GM21786 (cell line): ENCODE results near the gene IQGAP2.

ENCODE experiments used
- ATAC-seq: cut with Tn5 transposase; IDR thresholded peaks from one replicate; pipeline ENCODE4 v1.9.1; 2021; ENCODE audit not compliant: unreplicated experiment

The IQGAP2 gene

DNA sequence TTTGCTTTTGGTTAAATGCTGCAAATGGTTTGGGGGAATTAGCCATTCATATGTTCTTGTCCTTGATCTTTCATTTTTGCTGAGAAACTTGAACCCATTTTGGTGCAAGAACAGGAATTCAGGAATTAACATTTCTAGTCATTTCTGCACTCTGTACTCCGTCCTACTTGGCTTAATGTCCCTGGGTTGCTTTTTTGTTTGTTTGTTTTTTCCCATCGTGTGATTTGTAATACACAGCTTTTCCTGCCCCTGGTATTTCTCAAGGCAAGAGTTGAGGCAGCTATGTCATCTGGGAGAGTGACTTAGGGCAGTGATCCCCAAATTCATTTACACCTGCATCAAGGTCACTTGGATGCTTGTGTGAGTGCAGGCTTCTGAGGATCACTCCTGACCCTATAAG lies 71.3 kb downstream of the IQGAP2 start:
- no peak for ATAC-seq

DNA sequence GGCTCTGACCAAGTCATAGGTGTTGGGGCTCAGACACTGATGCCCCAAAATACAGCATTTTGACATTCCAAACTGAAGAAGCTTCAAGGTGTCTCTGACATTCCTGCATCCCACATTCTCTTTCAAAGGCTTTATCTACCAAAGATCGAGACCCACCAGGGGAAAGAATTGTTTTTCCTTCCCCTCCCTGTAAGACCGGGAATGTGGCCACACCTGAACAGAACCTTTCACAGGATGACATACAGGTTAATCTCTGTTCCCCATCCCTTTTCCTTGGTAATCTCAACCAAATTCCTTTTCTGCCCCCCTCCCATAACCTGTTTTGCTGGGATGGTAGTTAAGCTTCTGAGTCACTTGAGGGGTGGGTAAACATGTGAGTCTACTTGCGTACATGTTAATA lies 72.3 kb downstream of the IQGAP2 start:
- no peak for ATAC-seq

DNA sequence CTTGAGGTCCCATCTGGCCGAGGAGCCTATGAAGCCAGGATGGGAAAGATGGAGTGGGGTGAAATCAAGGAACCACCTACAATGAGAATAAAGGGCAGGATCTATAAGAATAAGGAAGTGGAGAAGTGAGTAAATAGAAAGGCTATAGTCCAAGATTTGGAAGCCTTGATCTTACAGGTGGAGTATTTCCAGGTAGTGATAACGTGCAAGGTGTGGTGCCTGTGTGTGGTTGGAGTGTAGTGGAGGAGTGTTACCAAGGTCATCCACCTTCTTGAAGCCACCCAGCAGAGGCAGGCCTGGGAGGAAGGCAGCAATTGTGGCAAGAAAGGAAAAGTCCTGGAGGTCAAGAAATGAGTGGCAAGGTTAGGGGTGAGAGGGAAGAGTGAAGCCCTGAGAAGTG lies 72.9 kb downstream of the IQGAP2 start:
- no peak for ATAC-seq

DNA sequence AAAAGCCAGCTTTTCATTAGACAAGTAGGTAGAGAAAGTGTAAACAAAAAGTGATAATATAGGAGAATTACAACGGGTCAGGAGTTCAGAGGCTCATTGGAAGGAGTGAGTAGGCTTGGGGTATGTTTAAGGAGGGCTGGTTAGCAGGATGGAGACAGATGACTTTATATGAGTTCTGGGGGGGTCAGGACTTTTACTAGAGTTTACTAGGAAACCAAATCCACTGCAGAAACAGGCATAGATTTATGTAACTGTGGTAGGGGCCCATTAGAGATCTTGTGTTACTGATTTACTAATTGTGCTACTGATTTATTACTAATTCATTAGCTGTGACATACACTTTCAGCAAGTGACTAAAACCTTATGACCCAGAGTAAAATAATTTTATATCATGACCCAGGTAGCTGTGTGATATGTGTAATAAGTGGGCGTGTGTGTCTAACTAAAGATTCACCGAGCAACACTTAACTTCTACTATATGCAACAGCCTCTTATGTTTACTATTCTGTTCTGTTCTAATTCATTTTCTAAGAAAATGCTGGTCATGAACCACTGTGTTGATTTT lies 73.5 kb downstream of the IQGAP2 start:
- ATAC-seq: no peak

DNA sequence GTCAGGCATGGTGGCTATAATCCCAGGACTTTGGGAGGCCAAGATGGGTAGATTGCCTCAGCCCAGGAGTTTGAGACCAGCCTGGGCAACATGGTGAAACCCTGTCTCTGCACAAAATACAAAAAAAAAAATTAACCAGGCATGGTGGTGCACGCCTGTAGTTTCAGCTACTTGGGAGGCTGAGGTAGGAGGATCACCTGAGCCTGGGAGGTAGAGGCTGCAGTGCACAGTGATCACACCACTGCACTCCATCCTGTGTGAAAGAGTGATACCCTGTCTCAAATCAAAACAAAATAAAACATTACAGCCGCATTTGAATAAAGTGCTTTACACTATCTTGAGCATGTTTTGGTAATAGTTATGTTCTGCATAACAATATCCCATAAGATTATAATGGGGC lies 74.0 kb downstream of the IQGAP2 start:
- ATAC-seq: no peak

DNA sequence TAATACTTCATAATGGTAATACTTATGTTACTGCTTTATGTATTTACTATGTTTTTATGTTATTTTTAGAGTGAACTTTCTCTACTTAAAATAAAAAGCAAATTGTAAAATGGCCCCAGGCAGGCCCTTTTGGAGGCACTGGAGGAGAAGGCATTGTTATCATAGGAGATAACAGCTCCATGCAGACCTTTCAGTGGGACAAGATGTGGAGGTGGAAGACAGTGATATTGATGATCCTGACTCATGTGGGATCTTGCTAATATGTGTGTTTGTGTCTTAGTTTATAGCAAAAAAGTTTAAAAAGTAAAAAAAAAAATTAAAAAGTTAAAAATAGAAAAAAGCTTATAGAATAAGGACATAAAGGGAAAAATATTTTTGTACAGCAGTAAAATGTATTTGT lies 74.5 kb downstream of the IQGAP2 start:
- no peak for ATAC-seq

DNA sequence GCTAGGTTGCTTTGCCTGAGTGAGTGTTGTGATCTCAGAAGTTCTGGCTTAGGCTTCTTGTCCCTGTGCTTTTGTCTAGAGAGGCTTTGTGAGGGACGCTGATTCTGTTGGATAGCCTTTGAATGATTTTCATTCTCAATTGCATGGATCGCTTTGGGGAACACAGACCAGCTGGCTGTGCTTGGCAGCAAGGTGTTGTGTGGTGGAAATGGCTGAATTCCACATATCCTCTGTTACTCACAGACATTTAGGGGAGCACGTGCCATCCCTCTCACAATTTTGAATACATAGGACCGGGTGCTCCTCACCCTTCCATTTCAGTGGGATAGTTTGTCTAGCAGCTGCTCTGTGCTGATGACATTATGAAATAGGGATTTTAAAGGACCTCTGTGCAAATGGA lies 76.2 kb downstream of the IQGAP2 start:
- ATAC-seq: no peak

DNA sequence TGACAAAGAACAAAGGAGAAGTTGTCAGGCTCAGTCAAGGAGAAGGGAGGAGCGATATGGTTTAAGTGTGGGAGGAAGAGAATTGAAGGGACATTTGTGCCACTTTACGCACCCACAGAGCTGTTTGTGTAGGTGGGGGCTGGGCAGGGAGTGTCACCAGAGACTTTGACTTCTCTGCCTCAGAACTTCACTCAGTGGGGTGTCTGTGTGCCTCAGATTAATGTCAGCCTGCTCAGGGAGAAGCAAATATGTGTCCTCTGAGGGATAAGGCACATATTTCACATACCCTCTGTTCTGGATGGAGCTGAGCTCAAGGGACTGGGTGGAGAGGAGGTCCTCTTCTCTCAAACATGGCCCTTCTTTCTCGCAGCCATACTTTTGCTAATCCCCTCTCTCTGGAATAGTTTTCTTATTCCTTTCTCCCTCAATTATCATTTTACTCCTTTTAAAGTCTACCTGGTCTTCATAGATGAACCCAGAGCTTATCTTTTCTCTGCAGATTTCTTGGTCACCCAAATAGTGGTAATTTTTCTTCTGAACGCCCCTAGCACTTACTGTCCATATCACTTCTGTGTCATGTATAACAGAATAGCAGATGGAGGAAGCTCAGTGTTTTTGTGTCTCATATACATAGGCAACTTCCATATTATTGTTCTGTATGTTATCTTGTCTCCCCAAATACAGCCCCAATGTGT lies 77.0 kb downstream of the IQGAP2 start:
- ATAC-seq: no peak

DNA sequence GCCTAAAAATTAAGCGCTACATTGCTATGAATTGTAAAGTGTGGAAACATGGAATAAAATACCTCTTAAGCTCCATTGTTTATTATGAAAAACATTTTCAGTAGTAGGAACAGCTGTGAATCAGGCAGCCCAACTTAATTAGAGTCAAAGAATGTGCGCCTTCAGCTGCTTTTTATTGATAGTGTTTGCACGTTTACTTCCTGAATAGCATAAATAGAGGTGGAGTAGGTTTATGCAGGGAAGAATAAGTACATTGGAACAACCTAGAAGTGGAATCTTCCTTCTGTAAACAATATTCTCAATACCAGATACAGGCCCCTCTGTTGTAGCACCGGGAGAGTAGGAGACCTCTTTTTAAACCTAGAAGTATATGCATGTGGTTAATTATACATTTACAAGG lies 79.9 kb downstream of the IQGAP2 start:
- ATAC-seq: no peak

DNA sequence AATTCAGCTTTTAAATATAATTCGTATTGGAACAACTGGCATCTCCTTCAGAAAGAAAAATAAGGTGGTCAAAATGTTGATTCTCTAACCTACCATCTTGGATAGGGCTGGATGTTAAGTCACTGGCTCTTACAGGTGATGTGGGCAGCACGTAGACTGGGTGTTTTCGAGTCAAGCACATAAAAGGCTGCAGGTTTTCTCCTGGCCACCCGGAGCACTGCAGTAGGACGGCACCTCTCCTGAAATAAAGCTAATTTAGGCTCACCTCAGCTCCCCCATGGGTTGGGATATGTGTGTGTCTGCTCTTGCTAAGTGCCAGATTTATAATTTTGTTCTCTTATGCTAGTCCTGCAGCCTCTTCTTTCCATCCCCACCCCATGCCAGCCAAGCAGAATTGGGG lies 80.3 kb downstream of the IQGAP2 start:
- ATAC-seq: no peak

DNA sequence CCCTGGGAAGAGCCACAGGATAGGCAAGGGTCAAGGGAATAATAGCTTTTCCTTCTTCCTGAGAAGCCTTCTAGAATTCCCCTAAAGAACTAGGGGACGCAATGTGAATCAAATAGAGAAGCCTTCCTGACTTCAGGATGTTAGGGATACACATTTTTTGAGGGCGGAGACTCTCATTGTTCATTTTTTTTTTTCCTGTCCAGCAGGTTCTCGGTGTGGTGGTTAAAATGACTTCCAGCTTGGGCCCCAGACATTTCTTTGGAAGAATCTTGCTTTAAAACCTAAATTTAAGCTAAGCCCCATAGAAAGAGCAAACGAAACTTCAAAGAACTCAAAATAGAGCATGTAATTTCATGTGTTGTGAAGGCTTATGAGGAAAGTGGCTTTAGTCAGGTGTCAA lies 80.8 kb downstream of the IQGAP2 start:
- ATAC-seq: no peak

DNA sequence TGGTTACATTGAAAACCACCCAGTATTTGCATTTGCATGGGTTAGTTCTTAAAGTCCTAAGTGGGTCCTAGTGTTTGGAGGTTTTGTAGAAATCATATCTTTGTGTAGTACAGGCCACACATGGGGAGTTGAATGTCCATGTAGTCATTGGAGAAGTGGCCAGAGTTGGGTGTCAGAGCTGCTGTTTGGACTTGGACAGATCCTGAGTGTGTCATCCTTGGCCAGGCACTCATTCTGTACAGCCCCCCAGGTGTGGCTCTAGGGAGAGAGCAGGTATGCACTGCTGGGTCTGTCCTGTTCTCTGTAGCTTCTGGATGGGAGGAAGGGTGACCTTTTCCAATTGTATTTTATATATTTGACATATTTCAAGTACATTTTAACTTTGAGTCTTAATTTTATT lies 82.4 kb downstream of the IQGAP2 start:
- ATAC-seq: no peak

DNA sequence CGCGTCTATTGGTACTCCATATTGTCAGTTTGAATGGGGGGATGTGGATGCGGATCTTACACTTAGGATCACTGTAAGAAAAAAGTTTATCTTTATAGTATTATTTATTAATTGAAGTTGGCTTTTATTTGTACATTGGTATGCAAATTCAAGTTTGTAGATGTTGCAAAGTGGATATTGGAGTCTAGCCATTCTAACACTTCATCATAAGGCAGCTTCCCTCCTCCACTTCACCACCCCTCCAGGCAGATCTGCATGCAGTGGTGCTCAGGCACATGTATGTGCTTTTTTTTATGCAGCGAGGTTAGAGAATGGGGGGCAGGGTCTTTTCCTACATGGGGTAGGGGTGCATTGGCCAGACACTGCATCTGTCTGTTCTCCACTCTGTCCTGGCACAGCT lies 84.3 kb downstream of the IQGAP2 start:
- no peak for ATAC-seq

DNA sequence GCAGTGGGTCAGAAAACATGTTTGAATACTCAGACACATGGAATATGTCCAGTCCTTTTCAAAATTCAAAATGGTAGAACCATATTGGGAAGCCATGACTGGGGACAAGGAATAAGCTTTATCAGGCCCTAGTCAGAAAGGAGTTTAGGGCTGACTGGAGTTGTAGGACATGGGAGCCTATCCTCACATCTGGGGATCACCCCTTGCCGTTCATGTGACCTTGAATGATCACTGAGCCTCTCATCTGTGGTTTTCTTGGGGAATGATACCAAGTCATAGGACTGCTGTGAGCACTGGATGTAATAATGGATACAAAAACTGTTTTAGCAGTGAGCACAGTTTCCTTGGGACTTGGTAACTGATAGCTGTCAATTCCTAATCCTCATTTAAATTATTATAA lies 84.7 kb downstream of the IQGAP2 start:
- no peak for ATAC-seq

DNA sequence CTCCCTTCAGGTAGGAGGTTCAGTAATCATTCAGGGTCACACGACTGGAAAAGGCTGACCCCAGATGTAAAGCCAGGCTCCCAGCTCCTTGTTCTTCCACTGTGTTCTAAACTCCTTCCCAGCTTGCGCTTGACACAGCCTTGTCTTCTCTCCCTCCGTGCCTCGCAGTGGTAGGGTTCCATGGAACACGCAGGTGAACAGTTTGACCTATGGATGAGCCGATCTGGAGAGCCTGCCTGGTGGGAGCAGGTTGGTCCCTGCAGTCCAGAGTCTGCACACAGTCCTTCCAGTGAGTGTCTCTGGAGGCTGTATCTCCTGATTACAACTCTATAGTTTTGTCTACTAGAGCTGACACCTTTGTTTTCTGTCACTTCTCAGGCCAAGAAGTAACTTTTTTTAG lies 85.9 kb downstream of the IQGAP2 start:
- ATAC-seq: no peak

DNA sequence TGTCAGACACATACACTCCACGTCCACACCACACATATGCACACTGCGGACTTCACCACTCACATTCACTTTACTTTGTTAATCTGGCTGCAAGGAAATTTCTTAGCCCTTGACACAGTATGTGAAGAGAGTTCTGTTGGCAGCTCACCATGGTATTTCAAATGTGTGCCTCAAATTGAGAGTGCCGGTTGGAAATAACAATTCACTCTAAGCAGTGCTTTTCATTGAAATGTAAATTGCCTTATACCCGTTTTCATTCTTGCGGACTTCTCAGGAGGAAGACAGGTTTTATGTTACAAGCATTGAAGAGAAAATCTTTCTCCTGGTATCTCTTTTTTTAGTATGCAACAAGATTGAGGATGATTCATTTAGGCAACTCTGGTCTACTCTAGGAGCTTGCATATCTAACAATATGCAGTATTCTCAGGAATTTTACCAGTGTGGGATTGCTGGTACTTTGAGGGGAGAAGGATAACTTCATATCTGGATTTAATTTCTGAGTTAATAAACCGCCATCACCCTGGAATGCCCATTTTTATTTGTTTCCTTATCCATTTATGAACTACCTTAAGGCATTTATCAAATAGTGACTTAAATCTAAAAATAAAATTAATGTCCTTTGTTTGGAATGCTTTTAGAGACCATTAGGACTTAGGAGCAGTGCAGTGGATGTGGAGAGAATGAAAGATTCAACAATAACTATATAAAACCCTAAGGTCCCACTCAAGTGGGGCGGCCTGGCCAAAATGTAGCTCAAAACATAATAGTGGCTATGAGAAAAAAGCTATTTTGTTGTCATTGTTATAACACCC lies 87.0 kb downstream of the IQGAP2 start:
- ATAC-seq: no peak

DNA sequence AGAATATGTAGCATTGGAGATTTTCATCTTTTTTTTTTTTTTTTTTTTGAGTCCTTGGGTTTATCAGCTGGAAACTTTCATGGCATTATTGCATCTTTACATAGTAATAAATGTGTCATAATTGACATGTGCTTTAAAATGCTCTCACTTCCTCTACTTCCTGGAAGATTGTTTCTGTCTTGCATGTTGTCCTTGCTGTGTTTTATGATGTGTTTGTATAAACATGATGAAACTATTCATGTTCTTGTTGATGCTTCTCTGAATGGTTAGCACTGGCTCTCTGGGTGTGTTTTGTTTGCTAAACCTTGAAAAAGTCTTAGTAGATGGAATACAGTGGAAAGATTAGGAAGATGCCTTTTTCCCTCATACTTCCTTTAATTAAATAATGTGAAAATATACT lies 87.9 kb downstream of the IQGAP2 start:
- no peak for ATAC-seq

DNA sequence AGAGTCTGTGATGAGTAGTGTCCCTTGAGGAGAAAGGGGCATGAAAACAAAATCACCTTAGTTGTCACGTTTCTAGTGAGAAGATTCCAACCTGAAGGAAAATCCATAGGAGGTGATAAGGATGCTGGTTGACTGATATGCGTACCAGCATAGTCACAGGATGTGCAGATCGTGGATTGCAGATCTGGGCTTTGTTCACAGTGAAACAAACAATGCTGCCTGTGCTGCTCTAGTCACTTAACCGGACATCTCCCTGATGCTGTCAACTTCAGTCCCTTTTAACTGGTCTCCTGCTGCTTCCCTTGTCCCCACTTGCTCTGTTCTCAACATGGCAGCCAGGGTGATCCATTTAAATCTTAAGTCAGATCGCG lies 89.7 kb downstream of the IQGAP2 start:
- no peak for ATAC-seq

DNA sequence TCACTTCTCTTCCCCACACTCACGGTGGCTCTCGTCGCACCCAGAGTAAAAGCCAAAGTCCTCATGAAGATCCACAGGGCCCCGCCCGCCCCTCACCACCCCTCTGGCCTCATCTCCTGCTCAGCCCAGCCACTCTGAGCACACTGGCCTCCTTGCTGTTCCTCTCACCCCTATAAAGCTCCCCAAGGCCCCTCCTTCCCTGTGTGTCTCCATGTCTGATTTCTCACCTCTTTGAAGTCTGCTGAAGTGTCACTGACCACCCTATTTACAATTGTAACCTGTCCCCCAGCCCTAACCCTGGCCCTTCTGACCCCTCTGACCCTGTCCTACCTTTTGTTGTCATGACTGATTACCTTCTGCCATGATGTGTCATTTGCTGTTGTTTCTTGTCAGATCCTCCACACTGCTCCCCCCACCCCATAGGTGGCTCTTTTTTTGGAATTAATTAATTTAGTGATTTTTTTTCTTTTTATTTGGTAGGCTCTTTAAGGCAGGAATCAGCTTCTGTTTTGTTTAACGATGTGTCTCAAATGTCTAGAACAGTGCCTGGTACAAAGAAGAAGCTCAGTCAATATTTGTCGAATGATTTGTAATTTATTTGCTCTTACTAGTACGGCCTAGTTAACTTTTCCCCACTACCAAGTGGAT lies 90.2 kb downstream of the IQGAP2 start:
- ATAC-seq: no peak

DNA sequence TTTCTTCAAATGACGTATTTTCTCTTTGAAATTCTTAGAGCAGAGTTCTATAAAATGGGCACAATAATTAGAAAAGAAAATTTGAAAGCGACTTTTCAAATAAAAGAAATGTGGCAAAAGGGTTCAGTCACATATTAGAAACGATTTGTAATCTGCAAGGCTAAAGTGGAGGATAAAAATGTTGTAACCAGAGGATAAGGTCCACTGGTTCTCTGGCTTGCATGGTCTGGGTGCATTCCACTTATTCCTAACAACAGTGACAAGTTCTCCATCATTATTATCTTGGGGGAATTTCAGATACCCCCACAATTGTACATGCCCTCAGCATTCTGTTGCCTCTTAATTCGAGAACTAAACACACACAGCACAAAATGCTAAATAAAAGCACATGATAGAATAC lies 91.1 kb downstream of the IQGAP2 start:
- ATAC-seq: no peak

DNA sequence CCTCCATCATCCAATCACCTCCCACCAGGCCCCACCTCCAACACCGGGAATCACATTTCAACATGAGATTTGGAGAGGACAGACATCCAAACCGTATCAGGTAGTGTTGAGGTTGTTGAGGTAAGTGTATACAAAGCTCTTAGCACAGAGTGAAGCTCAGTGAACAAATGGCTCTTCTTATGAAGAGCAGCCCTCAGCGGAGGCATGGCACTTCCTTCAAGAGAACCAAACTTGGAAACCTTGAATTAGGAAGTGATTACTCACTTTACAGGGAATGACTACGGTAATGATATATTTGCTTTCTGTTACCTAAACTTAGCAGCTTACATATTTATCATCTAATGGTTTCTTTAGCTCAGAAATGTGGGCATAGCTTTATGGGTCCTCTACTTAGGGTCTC lies 92.8 kb downstream of the IQGAP2 start:
- ATAC-seq: no peak

DNA sequence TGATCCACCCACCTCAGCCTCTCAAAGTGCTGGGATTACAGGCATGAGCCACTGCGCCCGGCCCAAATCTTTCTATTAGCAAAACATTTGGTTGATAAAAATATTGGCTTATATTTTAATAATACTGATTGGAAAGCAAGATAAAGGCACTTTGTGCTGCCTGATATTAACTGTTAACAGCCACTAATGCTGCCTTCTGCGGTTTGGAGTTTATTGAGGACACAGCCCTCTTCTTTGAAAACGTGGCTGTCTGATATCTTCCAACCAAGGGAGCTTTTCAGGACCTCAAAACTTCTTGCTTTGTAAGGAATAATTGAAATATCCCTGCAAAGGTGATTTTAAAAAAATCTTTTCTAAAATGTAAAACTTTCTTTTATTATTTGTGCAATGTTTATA lies 94.0 kb downstream of the IQGAP2 start:
- ATAC-seq: no peak
